GM21717 (cell line): ENCODE data around the gene DNAH9.

Experiments
- ATAC-seq: cut with Tn5 transposase; IDR thresholded peaks from one replicate; pipeline ENCODE4 v1.9.1; 2021; ENCODE audit warnings: mild to moderate bottlenecking, moderate library complexity; ENCODE audit not compliant: unreplicated experiment

DNAH9 gene

DNA sequence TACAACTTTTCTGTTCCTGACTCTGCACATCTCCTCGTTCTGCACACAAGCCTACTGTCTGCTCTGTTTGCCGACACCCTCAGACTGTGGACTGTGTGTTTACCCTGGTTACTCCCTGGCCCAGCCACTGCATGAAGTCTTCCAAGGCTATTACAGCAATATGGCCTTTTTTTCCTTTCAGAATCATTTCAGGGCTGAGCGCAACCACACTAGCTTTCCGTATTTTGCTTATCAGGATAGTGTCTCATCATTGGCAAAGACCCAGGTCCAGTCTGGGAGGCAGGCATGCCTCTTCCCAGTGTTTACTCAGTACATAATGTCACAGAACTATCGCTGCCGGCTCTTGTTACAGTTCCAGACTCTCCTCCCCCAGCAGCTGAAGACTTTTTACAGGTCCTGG, 10.1 kb downstream of the DNAH9 start:
- ATAC-seq = no peak

DNA sequence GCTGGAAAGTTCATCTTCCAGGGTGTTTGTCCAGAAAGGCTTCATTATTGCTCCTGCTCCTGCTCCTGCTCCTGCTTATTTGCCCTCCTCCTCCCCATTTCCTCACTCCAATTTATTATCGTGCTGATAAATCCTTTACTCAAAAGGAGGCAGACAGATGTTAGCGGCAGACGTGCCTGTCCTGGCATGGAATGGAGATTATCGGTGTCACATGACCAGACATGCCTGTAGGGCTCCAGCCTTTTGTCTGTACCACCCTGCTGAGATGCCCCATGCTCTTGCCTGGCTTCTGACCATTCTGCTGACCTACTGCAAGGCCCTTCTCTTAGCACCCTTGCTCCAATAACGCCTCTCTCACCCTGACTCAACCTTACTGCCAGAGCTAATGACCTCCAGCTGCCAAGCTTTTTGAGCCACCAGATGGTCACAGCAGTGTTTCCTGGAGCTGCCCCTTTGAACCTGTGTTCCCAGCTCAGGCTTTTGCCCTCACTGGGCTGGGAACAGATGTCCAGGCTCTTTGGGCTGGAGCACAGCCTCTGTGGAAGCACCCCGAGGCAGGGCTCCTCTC, 12.8 kb downstream of the DNAH9 start:
- no peak for ATAC-seq

DNA sequence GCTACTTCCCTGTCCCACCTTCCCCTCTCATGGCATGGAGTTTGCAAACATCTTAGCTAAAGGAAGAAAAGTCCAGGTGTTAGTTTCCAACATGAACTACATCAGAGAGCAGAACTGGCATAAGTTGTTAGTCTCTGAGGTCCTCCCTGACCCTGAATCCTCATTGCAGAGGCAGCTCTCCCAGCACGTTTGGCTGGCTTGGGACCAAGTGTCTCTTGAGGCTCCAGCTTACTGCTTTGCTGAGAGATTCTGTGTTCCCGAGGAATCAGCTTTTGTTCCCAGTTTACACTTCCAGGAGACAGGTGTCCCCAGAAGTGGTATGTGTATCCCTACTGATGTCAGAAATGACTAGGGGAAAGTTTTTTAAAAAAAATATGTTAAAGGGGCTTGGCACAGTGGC, 14.7 kb downstream of the DNAH9 start:
- no peak for ATAC-seq

DNA sequence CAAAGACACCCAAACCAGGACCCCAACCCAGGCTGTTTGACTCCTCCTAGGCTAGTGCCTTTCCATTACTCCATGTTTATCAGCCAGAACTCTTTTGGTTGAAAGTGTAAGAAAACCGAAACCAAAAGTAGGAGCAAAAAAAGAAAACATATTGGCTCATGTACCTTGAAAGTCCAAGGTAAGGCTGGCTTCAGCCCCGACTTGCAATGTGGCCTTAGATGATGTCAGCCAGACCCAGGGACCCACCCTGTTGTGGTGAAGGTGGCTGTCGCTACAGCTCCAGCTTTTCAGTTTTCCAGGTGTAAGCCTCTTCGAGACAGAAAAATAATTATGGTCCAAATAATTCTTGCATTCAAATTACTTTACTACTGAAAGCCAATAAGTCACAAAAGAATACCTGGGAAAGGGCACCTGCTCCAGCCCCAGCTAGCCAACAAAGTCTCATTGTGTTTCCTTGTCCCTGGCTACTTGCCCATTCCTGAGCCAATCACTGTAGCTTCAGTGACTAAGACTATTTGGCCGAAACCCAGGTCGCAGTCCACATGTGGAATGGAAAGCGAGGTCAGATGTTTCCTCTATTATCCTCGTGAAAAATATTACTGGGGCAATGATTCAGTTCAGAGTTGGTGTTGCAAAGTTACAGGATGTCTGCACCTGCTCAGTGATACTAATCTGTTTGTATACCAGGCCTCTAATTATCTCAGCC, 20.7 kb downstream of the DNAH9 start:
- ATAC-seq = no peak

DNA sequence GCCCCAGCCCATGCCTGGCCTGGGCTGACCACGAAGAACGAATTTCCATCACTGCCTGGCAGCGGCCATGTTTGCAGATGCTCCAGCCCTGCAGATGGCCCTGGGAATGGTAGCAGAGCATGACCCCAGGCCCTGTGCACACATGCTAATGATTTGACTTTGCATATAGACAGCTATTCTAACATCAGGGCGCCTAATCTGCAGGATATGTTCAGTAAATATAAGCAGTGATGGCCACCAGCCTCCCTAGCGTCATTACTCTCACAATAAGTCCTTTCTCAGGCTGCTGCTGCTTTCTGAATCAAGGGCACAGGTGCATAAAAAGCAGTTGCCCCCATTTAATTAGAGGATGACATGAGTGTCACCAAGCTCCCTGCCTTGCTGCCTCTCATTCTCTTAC, 24.2 kb downstream of the DNAH9 start:
- ATAC-seq = no peak

DNA sequence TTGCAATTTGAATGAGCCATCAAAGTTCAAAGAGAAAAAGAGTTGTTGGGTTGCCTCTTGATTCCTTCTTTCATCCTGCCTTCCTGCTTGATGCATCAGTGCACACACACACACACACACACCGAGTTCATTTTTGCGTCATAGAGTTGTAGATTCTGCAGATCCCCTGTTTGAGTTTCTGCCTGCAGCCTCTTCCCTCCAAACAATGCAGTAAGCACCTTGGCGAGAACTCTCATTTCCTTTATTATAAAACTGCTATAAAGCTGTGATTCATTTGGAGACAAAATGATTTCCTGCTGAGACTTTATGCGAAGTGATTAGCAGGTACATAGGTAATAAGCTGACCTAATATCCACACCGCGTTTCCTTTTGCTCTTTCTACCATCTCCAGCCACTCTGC, 26.7 kb downstream of the DNAH9 start:
- no peak for ATAC-seq

DNA sequence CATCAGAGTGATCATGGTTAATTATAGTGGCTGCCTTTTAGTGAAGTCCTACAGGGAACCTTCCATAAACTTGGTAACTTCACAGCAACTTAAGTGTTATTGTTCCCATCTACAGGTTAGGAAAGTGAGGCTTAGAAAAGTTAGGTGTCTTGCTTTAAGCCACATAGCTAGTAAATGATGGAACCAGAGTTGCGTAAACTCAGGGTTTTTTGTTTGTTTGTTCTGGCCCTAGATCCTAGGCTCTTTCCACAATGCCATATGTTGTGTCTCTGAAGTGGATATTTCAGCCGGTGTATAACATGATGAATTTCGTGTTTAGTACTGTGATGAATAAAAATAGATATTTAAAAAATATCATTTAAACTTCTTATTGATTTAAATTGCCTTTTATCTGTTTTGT, 27.6 kb downstream of the DNAH9 start:
- ATAC-seq = no peak

DNA sequence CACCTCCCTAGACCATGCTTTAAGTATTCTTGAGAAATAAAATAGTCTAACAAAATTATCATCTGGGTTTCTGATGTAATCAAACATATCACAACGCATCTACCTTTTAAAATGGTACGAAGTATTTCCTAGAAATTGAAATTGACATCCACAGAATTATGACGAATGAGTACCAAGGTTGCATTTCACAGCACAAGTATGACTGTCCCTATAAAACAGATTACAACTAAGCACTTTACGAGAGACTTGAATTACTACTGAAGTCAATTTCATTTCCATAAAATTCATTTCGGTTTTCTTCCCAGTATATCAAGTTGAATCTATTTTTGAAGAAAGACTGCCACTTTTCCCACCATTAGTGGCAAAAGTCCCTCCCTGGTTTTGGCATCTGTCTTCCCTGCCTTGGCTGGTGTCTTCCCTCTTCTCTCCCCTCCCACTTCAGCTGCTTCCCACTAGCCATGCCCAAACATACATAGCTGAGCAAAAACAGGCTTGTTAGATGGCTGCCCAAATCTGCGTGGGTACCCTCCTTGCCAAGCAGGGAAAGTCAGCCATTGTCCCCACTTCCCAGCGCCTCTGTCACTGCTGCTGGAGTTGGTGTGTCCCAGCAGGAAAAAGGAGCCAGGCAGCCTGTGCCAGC, 29.2 kb downstream of the DNAH9 start:
- ATAC-seq = no peak

DNA sequence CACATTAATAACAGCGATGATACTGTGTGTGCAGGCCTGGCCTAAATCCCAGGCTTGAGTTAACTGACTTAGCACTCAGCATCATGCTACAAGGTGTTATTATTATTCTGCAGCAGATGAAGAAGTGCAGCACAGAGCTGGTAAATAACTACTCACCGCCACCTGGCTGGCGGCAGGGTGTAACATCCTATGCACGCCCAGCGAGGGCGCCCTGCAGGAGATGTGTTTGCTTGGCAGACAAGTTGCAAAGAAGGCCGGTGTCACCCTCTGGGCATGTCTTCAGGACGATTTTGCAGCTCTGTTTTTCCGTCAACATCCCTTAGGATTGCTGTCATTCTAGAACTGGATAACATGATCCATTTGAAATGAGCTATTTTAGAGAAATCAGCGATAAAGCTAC, 30.1 kb downstream of the DNAH9 start:
- no peak for ATAC-seq

DNA sequence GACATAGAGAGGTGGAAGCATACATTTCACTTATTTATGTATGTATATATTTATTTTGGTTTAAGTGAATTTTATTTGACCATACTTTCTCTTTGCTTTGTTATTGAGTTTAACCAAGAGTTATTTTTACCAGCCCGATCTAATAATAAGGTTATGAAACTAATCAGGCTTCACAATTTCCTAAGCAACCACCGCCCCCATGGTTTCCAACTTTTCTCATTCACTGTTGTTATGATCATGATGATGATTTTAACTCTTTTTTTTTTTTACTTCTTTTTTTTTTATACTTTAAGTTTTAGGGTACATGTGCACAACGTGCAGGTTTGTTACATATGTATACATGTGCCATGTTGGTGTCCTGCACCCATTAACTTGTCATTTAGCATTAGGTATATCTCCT, 30.6 kb downstream of the DNAH9 start:
- no peak for ATAC-seq

DNA sequence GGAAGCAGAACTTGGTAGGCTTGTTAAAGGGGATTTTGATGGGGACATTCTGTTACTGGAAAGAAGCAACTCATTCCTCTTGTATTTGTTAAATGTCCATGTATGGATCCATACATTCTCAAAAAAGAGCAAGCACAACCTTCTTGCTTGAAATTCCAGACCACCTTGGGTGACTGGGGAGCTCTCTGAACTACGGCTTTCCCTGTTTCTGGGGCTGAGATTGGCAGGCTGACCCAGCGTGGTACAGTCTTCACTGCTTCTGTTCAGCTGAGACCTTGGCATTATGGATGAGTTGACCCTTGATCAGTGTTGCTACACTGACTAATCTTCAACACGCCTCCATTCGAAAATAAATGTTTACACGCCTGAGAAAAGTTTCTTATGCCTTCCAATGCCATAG, 38.5 kb downstream of the DNAH9 start:
- no peak for ATAC-seq

DNA sequence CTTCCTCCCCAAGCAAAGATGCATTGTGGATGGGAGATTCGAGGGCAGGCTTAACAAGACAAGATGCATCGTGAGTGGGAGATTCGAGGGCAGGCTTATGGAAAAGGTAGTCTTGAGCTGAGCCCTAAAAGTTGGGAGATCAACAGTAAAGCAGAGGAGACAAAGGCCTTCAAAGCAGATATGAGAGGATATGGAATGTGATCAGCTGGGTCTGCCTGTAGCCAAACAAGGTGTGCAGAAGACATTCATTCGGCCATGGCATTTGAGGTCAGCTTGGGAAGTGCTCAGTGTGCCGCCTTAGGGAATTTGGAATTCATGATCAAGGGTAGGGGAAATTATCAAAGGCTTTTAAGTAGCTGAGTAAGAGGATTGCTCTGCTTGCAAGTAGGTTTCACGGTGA, 39.5 kb downstream of the DNAH9 start:
- no peak for ATAC-seq

DNA sequence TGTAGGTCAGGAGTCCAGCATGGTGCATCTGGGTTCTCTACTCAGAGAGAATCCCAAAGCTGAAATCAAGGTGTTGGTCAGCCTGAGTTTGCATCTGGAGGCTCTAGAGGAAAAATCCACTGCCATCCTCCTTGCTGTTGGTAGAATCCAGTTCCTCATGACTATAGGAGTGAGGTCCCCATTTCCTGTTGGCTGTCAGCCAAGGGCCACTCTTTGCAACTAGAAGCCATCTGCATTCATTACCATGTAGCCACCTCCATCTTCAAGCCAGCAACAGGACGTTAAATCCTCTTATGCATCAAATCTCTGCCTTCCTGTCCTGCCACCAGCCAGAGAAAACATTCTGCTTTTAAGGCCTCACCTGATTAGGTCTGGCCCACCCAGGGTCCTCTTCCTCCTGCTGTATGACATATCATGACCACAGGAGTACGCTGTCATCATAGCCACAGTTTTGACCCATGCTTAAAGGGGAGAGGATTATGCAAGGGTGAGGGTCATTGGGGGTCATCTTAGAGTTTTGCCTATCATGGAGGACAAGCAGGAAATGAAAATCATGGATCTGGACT, 40.5 kb downstream of the DNAH9 start:
- no peak for ATAC-seq

DNA sequence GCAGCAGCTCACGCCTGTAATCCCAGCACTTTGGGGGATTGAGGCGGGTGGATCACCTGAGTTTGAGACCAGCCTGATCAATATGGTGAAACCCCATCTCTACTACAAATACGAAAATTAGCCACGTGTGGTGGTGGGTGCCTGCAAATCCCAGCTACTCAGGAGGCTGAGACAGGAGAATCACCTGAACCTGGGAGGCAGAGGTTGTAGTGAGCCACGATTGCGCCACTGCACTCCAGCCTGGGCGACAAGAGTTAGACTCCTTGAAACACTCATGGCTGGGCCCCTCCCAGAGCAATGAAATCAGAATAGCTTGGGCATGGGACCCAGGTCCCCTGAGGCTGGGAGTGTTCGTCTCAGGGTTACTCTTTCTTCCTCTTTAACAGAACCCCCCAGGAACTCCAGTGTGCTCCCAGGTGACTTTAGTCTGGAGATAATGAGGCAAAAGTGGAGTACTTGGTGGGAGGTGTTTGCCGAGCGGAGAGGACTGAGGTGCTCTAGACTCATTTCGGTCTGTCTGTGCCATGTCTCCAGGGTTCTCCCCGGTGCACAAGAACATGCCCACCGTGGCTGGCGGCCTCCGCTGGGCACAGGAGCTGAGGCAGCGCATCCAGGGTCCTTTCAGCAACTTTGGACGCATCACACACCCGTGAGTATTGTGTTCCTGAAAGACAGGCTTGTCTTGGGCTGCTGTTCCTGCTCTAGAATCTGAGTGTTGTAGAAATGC, 41.6 kb downstream of the DNAH9 start:
- ATAC-seq = no peak

DNA sequence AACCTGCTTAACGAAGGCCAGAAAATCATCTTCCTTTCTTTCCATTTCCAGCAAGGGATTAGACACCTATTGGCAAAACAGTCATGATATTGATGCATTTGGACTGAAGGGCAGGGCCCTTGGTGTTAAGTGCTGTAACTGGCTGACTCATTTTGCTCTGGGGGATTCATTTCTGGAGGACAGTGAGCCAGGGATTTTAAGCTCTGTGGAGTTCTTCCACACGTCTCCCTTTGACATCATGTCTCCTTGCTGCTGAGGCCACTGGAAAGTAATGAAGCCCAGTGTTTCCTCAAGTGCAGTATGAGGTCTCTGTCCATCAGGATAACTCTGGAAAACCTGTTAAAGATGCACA, 42.2 kb downstream of the DNAH9 start:
- ATAC-seq = no peak

DNA sequence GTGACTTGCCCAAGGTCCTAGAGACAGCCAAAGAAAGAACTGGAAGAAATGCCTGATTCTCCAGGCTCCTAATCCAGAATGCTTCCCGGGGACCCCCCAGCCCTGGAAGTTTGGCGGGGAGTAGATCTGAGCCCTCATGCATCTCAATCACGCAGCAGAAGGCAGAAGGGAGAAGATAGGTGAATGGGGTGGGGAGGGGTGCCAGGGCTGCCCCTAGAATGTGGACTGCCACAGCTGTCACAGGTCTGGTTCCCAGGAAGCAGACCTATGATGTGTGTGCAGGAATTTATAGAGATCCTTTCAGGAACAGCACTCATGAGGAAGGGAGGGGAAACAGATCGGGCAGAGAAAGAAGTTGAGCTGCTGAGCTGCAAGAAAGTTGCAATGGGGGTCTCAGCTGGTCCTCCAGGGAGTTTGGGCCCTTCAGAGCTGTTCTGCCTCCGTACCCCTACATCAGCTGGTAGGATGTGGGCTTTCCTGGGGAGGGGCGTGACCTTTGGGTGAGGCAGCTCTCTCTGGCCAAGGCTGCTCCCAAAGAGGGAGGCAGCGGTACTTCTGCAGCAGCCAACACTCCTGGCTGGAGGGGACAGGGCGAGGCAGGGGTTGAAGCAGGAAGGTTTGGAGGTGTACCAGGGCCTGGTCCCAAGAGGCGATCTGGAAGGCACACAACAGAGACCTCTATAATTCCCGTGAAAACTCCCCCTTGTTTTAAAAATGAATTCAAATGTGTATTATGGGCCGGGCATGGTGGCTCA, 43.4 kb downstream of the DNAH9 start:
- ATAC-seq = no peak

DNA sequence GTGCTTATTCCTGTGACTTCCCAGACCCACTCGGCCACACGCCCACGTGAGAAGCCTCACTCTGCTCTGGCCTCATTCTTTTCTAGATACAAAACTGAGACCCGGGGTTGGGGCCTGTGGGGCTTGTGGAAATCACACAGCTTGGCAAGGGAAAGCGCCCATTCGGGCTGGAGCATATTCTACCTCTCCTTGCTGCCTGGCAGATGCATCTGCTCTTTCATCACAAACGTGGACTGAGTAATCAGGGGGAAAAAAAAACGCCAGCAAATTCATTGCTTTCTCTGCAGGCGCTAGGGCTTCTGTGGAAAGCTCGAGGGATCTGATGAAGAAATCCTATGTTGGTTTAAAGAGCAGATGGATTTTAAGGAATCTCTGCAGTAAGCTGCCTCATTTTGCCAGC, 44.4 kb downstream of the DNAH9 start:
- no peak for ATAC-seq

DNA sequence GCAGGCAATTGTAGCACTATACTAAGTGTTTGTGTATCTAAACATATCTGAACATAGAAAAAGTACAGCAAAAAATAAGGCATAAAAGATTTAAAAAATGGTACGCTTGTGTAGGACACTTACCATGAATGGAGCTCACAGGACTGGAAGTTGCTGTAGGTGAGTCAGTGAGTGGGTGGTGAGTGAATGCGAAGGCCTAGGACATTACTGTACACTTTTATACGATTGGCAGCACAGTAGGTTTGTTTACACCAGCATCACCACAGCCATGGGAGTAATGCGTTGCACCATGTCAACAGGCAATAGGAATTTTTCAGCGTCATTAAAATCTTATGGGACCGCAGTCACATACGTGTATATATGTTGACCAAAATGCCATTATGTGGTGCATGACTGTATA, 45.6 kb downstream of the DNAH9 start:
- ATAC-seq = no peak

DNA sequence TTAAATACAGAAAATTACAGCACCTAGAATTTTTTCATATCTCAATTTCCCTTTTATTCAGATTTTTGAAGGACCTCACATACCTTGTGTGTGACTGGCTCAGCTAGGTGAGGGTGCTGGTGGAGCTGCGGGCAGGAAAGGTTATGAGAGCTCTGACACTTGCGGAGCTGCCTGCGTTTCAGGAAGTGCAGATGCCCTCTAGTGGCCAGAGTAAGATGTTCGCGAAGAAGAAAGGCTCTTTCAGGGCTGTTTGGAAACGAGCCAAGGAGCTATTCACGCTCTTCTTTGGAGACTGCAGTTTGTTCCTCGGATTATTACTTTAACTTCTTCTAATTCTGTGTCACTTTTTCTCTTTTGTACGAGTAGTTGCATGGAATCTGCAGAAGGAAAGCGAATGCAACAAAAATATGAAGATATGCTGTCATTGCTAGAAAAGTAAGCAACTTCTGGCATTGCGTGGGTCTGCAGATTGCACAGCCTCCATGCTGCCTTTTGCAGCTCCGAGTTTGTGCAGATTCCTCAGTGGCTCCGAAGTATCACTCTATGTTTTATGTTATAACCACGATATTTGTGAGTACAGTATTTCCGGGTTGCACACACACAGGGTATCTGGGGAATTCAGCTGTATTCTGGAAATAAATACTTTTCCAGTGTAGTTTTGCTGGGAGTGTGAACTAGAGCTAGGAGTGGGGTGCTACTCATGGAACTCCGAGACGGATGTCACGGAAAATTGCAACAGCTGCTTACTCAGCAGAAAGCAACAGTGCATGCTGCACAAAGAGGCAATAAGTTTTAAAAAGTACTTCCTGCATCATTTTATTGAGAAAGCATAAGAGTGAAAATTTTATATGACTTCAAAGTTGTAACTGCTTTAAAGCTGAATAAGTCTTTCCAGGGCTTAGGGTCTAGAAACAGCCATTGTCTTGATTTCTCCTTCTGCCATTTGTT, 46.3 kb downstream of the DNAH9 start:
- ATAC-seq = no peak

DNA sequence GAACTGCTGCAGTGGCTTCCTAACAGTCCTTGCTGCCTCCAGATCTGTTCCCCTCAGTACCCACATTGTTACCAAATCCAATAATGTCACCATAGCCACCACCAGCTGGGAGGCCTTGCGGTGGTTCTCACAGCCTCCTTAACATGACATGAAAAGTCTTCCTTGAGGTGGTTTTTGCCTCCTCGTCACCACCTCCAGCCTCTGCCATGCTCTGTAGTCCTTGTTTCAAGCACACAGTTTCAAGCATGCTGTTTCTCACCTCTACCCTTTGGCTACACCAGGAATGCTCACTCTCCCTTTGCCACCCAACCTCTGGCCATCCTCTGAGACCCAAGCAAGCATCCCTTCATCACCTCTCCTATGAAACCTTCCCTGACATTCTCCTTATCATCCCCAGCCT, 47.2 kb downstream of the DNAH9 start:
- ATAC-seq = no peak
